GM19372 (cell line): Measurements from ENCODE around the gene DBF4.
"Not testable (repeated sequence)": the region's sequence is repeated elsewhere in the genome, so short reads cannot be mapped to it uniquely, and the experiment has no call there.

Source experiments
- ATAC-seq: cut with Tn5 transposase; IDR thresholded peaks from one replicate; pipeline ENCODE4 v1.9.1; 2021; ENCODE audit warnings: mild to moderate bottlenecking, low read depth, moderate library complexity; ENCODE audit not compliant: unreplicated experiment

The DBF4 gene

GRCh38 chr7:87882151-87882937 is 6.1 kb downstream of the DBF4 start:
- ATAC-seq = no peak

DNA sequence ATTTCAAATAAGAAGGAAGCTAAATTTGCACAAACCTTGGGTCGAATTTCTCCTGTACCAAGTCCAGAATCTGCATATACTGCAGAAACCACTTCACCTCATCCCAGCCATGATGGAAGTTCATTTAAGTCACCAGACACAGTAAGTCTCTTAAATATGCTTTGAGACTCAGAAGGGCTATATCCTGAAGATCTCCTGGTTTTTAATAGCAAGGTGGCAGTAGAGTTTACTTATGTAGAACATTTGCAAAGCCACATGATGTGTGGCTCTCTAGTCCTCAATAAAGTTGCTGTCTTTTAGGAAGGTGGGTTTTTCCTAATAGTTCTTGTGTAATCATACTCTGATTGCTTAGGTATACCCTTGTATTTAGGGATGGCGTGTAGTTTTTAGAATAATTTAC is 8.7 kb downstream of the DBF4 start:
- ATAC-seq = no peak

GRCh38 chr7:87886875-87887274 is 10.6 kb downstream of the DBF4 start:
- ATAC-seq = no peak

DNA sequence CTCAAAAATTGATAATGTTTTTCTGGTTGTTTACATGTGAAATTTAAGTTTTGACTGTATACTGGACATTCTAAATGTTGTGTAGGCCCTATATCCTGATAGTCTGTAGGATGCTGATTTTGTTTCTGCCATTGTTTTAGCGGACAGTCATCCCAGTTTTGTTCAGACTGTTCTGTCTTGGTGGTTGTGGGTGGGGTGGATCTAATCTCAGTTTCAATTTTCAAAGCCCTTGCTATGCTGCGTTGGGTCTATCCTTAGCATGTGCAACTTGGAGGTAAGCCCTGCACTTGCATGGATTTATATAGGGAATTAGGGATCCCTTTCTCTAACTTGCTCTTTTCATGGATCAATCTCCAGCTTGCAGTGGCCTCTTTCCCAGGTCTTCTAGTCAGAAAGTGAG is 19.1 kb downstream of the DBF4 start:
- no peak for ATAC-seq

GRCh38 chr7:87899255-87899654 is 23.0 kb downstream of the DBF4 start:
- ATAC-seq = no peak

GRCh38 chr7:87907136-87907906 is 31.0 kb downstream of the DBF4 start:
- not testable (repeated sequence) for ATAC-seq

GRCh38 chr7:87908814-87909213 is 32.5 kb downstream of the DBF4 start:
- ATAC-seq = not testable (repeated sequence)

GRCh38 chr7:87912121-87912520 is 35.8 kb downstream of the DBF4 start:
- ATAC-seq = no peak

DNA sequence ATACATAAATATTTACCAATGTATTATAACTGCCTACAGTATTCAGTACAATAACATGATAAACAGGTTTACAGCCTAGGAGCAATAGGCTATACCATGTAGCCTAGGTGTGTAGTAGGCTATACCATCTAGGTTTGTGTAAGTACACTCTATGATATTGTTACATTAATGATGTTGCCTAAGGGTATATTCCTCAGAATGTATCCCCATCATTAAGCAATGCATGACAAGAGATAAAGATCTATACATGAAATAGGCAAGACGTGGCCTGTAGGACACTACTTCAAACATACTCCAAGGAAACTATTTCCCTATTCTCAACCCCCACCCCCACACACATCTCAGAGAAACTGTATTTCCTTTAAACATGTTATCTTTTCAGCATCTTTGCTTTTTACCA is 42.4 kb downstream of the DBF4 start:
- no peak for ATAC-seq

GRCh38 chr7:87919875-87920274 is 43.6 kb downstream of the DBF4 start:
- ATAC-seq = no peak

DNA sequence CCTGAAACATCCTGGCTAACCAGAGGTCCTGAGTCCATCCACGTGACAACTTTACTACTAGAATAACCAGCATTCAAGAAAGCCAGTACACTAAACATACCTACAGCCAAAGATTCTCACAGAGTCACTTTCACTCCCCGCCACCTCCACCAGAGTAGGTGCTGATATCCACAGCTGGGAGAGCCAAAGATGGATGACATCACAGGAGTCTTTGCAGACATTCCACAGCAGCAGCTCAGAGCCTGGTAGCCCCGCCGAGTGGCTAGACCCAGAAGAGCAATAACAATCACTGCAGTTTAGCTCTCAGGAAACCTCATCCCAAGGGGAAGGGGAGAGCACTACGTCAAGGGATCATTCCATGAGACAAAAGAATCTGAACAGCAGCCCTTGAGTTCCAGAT is 44.3 kb downstream of the DBF4 start:
- no peak for ATAC-seq

GRCh38 chr7:87922759-87923395 is 46.6 kb downstream of the DBF4 start:
- ATAC-seq = not testable (repeated sequence)

- peak; percentile 94 for ATAC-seq
Measured at GRCh38 chr7:87926581-87927461, 50.5 kb downstream of the DBF4 start.

DNA sequence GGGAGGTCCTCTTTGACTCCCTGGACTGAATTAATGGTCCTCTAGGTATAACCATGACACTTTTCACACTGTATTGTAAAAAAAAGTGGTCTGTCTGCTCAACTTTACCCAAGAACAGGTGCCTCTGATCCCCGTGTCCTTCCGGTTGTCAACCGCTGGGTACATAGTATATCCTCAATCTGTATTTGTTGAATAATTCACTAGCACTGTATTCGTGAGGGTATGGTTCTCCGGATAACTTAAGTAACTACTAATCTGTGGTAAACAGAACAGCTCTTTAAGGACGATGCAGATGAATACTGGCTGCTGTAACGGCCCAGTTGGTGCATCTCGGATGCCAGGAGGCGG is 57.3 kb downstream of the DBF4 start:
- peak; percentile 25 for ATAC-seq

GRCh38 chr7:87933953-87934698 is 57.8 kb downstream of the DBF4 start, which contains the start of gene ADAM22:
Gene ADAM22, plus strand, starts transcription at chr7:87934251. Its CDS starts 215 bp downstream, at chr7:87934466.
- peak; percentile 93 for ATAC-seq

DNA sequence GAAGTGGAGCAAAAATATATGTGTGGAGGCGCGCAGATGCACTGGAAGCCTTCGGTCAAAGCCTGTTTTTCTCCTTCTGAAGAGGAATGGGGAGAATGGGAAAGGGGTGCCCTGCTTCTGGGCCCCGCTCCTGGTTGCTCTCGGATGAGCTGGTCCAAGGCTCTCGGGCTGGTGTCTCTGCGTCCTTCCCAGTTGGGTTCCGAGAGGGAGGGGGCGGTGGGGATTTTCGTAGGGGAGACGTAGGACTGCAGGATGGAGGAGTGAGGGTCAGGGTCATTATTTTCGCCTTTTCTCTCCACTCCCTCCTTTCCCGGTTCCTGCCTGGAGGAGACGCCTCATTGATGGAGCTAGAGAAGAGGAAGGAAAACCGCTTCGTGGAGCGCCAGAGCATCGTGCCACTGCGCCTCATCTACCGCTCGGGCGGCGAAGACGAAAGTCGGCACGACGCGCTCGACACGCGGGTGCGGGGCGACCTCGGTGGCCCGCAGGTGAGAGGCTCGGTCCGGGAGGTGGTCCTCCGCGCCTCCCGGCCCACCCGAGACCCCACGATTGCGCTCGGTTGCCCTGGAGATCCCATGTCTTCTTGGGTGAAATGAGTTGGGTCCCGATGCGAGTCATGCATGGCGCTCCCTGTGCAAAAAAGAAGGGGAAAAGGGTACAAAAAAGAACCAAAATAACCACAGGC is 58.5 kb downstream of the DBF4 start:
- no peak for ATAC-seq

- no peak for ATAC-seq
Measured at GRCh38 chr7:87935384-87935706, 59.1 kb downstream of the DBF4 start.

DNA sequence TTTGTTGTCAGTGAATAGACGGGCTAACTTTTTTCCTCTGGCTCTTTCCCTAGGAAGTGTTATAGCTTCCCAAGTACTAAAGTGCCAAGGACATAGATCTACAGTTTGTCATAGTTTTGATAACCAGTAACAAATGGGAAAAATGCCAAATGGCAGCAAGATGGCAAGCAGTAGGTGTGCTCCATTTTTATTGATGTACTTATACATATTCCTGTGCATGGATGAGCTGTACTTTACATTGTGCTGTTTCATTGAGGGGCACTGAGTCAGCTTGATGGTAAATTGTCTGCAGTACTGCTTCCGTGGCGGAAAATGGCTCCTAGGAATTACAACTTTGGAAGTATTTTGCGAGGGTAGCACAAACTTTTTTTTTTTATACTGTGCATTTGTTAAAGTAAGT is 64.8 kb downstream of the DBF4 start:
- no peak for ATAC-seq

GRCh38 chr7:87944547-87944946 is 68.3 kb downstream of the DBF4 start:
- ATAC-seq = no peak
